Measurements from ENCODE around the gene ARHGAP27.

ARHGAP27 gene

GRCh38 chr17:45428931-45429338, 3.7 kb downstream of the ARHGAP27 start:
- Histone ChIP-seq H3K27me3 (ENCODE audit: control insufficient read depth in 1 of 2, insufficient read depth in 2 of 2, low read length in 2 of 2) (peaks cover 35 to 45% of the 10 kb centered on the region in 2 donors), H3K36me3 (ENCODE audit: control insufficient read depth in 2 of 2, insufficient read depth in 2 of 2, low read length in 2 of 2) (no peaks in the 10 kb centered on the region), H3K9me3 (ENCODE audit: control insufficient read depth in 2 of 2, low read length in 2 of 2) (no peaks in the 10 kb centered on the region), H3K27ac (ENCODE audit: low read length) (no peak overlapping the region), H3K4me1 (ENCODE audit: control insufficient read depth, insufficient read depth, low read length) (peaks cover 38% of the 10 kb centered on the region), H3K4me3 (ENCODE audit: low read length in 2 of 2) (no peak overlapping the region), H3K9ac (ENCODE audit: low read length in 2 of 2) (no peak overlapping the region)

- Histone ChIP-seq H3K4me3 (ENCODE audit: low read length in 2 of 2) (peak overlapping the region; percentile 43 to 54), H3K9me3 (ENCODE audit: control insufficient read depth in 2 of 2, low read length in 2 of 2) (no peaks in the 10 kb centered on the region), H3K27ac (ENCODE audit: low read length) (no peak overlapping the region), H3K9ac (ENCODE audit: low read length in 2 of 2) (no peak overlapping the region), H3K36me3 (ENCODE audit: control insufficient read depth in 2 of 2, insufficient read depth in 2 of 2, low read length in 2 of 2) (no peaks in the 10 kb centered on the region), H3K27me3 (ENCODE audit: control insufficient read depth in 1 of 2, insufficient read depth in 2 of 2, low read length in 2 of 2) (peaks cover 35 to 45% of the 10 kb centered on the region in 2 donors), H3K4me1 (ENCODE audit: control insufficient read depth, insufficient read depth, low read length) (peaks cover 38% of the 10 kb centered on the region)
Observed at GRCh38 chr17:45428050-45428617, 4.5 kb downstream of the ARHGAP27 start.

- Histone ChIP-seq H3K4me1 (ENCODE audit: control insufficient read depth, insufficient read depth, low read length) (peaks cover 33% of the 10 kb centered on the region), H3K27ac (ENCODE audit: low read length) (no peak overlapping the region)
Observed at GRCh38 chr17:45427181-45427835, 5.4 kb downstream of the ARHGAP27 start.

GRCh38 chr17:45426561-45426960, 6.1 kb downstream of the ARHGAP27 start:
- Histone ChIP-seq H3K36me3 (ENCODE audit: control insufficient read depth in 2 of 2, insufficient read depth in 2 of 2, low read length in 2 of 2) (no peaks in the 10 kb centered on the region), H3K4me3 (ENCODE audit: low read length in 2 of 2) (no peak overlapping the region), H3K9ac (ENCODE audit: low read length in 2 of 2) (no peak overlapping the region), H3K9me3 (ENCODE audit: control insufficient read depth in 2 of 2, low read length in 2 of 2) (no peaks in the 10 kb centered on the region), H3K4me1 (ENCODE audit: control insufficient read depth, insufficient read depth, low read length) (peaks cover 26% of the 10 kb centered on the region), H3K27me3 (ENCODE audit: control insufficient read depth in 1 of 2, insufficient read depth in 2 of 2, low read length in 2 of 2) (peaks cover 34 to 39% of the 10 kb centered on the region in 2 donors), H3K27ac (ENCODE audit: low read length) (no peak overlapping the region)

More at GRCh38 chr17:45427181-45427835, 5.4 kb downstream of the ARHGAP27 start:
- Histone ChIP-seq H3K36me3 (ENCODE audit: control insufficient read depth in 2 of 2, insufficient read depth in 2 of 2, low read length in 2 of 2) (no peaks in the 10 kb centered on the region), H3K27me3 (ENCODE audit: control insufficient read depth in 1 of 2, insufficient read depth in 2 of 2, low read length in 2 of 2) (peaks cover 35 to 45% of the 10 kb centered on the region in 2 donors), H3K9ac (ENCODE audit: low read length in 2 of 2) (no peak overlapping the region), H3K9me3 (ENCODE audit: control insufficient read depth in 2 of 2, low read length in 2 of 2) (no peaks in the 10 kb centered on the region), H3K4me3 (ENCODE audit: low read length in 2 of 2) (no peak overlapping the region)

- Histone ChIP-seq H3K9me3 (ENCODE audit: control insufficient read depth in 2 of 2, low read length in 2 of 2) (no peaks in the 10 kb centered on the region), H3K4me1 (ENCODE audit: control insufficient read depth, insufficient read depth, low read length) (peaks cover 21% of the 10 kb centered on the region), H3K4me3 (ENCODE audit: low read length in 2 of 2) (no peak overlapping the region), H3K27me3 (ENCODE audit: control insufficient read depth in 1 of 2, insufficient read depth in 2 of 2, low read length in 2 of 2) (peaks cover 32 to 34% of the 10 kb centered on the region in 2 donors), H3K9ac (ENCODE audit: low read length in 2 of 2) (no peak overlapping the region), H3K27ac (ENCODE audit: low read length) (no peak overlapping the region), H3K36me3 (ENCODE audit: control insufficient read depth in 2 of 2, insufficient read depth in 2 of 2, low read length in 2 of 2) (no peaks in the 10 kb centered on the region)
Observed at GRCh38 chr17:45425984-45426413, 6.7 kb downstream of the ARHGAP27 start.

- Histone ChIP-seq H3K27ac (ENCODE audit: low read length) (no peak overlapping the region), H3K9me3 (ENCODE audit: control insufficient read depth in 2 of 2, low read length in 2 of 2) (no peaks in the 10 kb centered on the region), H3K4me3 (ENCODE audit: low read length in 2 of 2) (no peak overlapping the region), H3K9ac (ENCODE audit: low read length in 2 of 2) (no peak overlapping the region), H3K4me1 (ENCODE audit: control insufficient read depth, insufficient read depth, low read length) (peaks cover 15% of the 10 kb centered on the region), H3K36me3 (ENCODE audit: control insufficient read depth in 2 of 2, insufficient read depth in 2 of 2, low read length in 2 of 2) (no peaks in the 10 kb centered on the region), H3K27me3 (ENCODE audit: control insufficient read depth in 1 of 2, insufficient read depth in 2 of 2, low read length in 2 of 2) (peaks cover 27% of the 10 kb centered on the region in 2 donors)
Observed at GRCh38 chr17:45425125-45425983, 7.3 kb downstream of the ARHGAP27 start.

- Histone ChIP-seq H3K9me3 (ENCODE audit: control insufficient read depth in 2 of 2, low read length in 2 of 2) (no peaks in the 10 kb centered on the region), H3K9ac (ENCODE audit: low read length in 2 of 2) (no peak overlapping the region), H3K36me3 (ENCODE audit: control insufficient read depth in 2 of 2, insufficient read depth in 2 of 2, low read length in 2 of 2) (no peaks in the 10 kb centered on the region), H3K4me1 (ENCODE audit: control insufficient read depth, insufficient read depth, low read length) (peaks cover 15% of the 10 kb centered on the region), H3K27ac (ENCODE audit: low read length) (no peak overlapping the region), H3K4me3 (ENCODE audit: low read length in 2 of 2) (no peak overlapping the region), H3K27me3 (ENCODE audit: control insufficient read depth in 1 of 2, insufficient read depth in 2 of 2, low read length in 2 of 2) (peaks cover 21 to 23% of the 10 kb centered on the region in 2 donors)
Observed at GRCh38 chr17:45424769-45425124, 7.9 kb downstream of the ARHGAP27 start.

- Histone ChIP-seq H3K9ac (ENCODE audit: low read length in 2 of 2) (no peak overlapping the region), H3K27me3 (ENCODE audit: control insufficient read depth in 1 of 2, insufficient read depth in 2 of 2, low read length in 2 of 2) (peaks cover 13 to 17% of the 10 kb centered on the region in 2 donors), H3K9me3 (ENCODE audit: control insufficient read depth in 2 of 2, low read length in 2 of 2) (no peaks in the 10 kb centered on the region), H3K4me1 (ENCODE audit: control insufficient read depth, insufficient read depth, low read length) (peaks cover 7% of the 10 kb centered on the region), H3K4me3 (ENCODE audit: low read length in 2 of 2) (no peak overlapping the region), H3K27ac (ENCODE audit: low read length) (no peak overlapping the region), H3K36me3 (ENCODE audit: control insufficient read depth in 2 of 2, insufficient read depth in 2 of 2, low read length in 2 of 2) (no peaks in the 10 kb centered on the region)
Observed at GRCh38 chr17:45423975-45424335, 8.7 kb downstream of the ARHGAP27 start.

- H3K27me3 ChIP-seq (ENCODE audit: control insufficient read depth in 1 of 2, insufficient read depth in 2 of 2, low read length in 2 of 2): peaks cover 11 to 14% of the 10 kb centered on the region in 2 donors
- H3K4me3 ChIP-seq (ENCODE audit: low read length in 2 of 2): no peak overlapping the region
- peaks cover 5% of the 10 kb centered on the region for H3K4me1 ChIP-seq (ENCODE audit: control insufficient read depth, insufficient read depth, low read length)
- no peak overlapping the region for H3K27ac ChIP-seq (ENCODE audit: low read length)
- H3K9ac ChIP-seq (ENCODE audit: low read length in 2 of 2): no peak overlapping the region
- H3K9me3 ChIP-seq (ENCODE audit: control insufficient read depth in 2 of 2, low read length in 2 of 2): no peaks in the 10 kb centered on the region
- no peaks in the 10 kb centered on the region for H3K36me3 ChIP-seq (ENCODE audit: control insufficient read depth in 2 of 2, insufficient read depth in 2 of 2, low read length in 2 of 2)
Observed at GRCh38 chr17:45423304-45423974, 9.2 kb downstream of the ARHGAP27 start.

GRCh38 chr17:45414990-45415881, 17.4 kb downstream of the ARHGAP27 start:
- Histone ChIP-seq H3K9ac (ENCODE audit: low read length in 2 of 2) (no peak overlapping the region), H3K9me3 (ENCODE audit: control insufficient read depth in 2 of 2, low read length in 2 of 2) (no peaks in the 10 kb centered on the region), H3K4me1 (ENCODE audit: control insufficient read depth, insufficient read depth, low read length) (no peaks in the 10 kb centered on the region), H3K36me3 (ENCODE audit: control insufficient read depth in 2 of 2, insufficient read depth in 2 of 2, low read length in 2 of 2) (no peaks in the 10 kb centered on the region), H3K4me3 (ENCODE audit: low read length in 2 of 2) (no peak overlapping the region), H3K27me3 (ENCODE audit: control insufficient read depth in 1 of 2, insufficient read depth in 2 of 2, low read length in 2 of 2) (peaks cover 0 to 3% of the 10 kb centered on the region in 2 donors), H3K27ac (ENCODE audit: low read length) (no peak overlapping the region)

All from stomach smooth muscle (tissue), 2 donors.